ENCODE measurements around the gene CNDP1.

Gene CNDP1

DNA sequence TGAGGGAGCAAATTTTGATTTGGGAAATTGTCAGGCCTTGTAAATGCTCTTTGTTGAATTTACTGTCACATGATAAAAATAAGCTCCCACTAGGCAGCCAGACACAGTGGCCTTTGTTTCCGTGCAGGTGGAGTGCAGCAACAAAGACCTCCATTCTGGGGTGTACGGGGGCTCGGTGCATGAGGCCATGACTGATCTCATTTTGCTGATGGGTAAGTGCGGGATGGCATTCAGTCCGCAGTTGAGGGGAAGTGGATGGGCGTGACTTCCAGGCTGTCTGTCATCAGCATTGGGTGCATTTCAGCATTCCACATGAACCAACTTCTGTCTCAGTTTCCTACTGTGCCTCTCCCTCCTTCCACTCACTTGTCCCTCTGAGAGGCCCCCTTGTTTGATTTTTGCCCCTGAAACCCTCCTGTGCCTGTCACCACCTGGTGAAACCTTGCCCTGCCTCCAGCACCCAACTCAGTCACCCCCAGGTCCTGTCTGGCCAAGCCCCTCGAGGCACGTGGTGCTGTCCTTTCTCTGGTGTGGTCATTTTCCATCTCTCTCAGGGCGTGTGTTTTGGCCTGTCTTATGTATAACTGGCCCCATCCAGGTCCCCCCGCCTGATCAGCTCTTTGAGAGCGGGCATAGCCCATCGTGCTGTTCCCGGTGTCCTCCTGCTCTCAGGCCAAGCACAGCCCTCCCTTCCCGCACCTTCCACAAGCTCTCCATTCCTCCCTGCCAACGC, 21.8 kb upstream of the CNDP1 start:
- no peaks in the 10 kb centered on the region for H4K20me1 ChIP-seq (ENCODE audit: insufficient read depth, low read length)
- no peaks in the 10 kb centered on the region for H3K4me1 ChIP-seq (ENCODE audit: low read length)
- peaks cover 78% of the 10 kb centered on the region for H3K79me2 ChIP-seq (ENCODE audit: low read length)
- no peak overlapping the region for H3K4me2 ChIP-seq (ENCODE audit: low read depth, low read length)
- no peaks in the 10 kb centered on the region for H3F3A ChIP-seq (ENCODE audit: insufficient read depth, low read length)
- H3K27me3 ChIP-seq (replicated peaks; ENCODE audit: insufficient read depth, low read length) = no peaks in the 10 kb centered on the region
- H3K4me3 ChIP-seq (ENCODE audit: low read length) = no peak overlapping the region
- no peak overlapping the region for H3K9ac ChIP-seq (ENCODE audit: low read length)
- no peak for DNase-seq
- H3K9me2 ChIP-seq (replicated peaks; ENCODE audit: insufficient read depth, low read length) = no peaks in the 10 kb centered on the region
- TF ChIP-seq EZH2phosphoT487 (IDR thresholded peaks at IDR 0.05; ENCODE audit: low read length) (no peak), EZH2 (optimal IDR thresholded peaks at IDR 0.05; ENCODE audit: low read depth, low read length) (no peak)
- TF ChIP-seq, protein P1, sequence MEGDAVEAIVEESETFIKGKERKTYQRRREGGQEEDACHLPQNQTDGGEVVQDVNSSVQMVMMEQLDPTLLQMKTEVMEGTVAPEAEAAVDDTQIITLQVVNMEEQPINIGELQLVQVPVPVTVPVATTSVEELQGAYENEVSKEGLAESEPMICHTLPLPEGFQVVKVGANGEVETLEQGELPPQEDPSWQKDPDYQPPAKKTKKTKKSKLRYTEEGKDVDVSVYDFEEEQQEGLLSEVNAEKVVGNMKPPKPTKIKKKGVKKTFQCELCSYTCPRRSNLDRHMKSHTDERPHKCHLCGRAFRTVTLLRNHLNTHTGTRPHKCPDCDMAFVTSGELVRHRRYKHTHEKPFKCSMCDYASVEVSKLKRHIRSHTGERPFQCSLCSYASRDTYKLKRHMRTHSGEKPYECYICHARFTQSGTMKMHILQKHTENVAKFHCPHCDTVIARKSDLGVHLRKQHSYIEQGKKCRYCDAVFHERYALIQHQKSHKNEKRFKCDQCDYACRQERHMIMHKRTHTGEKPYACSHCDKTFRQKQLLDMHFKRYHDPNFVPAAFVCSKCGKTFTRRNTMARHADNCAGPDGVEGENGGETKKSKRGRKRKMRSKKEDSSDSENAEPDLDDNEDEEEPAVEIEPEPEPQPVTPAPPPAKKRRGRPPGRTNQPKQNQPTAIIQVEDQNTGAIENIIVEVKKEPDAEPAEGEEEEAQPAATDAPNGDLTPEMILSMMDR (IDR thresholded peaks at IDR 0.05; ENCODE audit: low read length) = no peak
- H2AFZ ChIP-seq (ENCODE audit: low read length) = no peak overlapping the region
- H3K27ac ChIP-seq (ENCODE audit: low read length) = no peak overlapping the region
- H3K9me3 ChIP-seq (replicated peaks; ENCODE audit: insufficient read depth, low read length) = no peaks in the 10 kb centered on the region
- peaks cover 16% of the 10 kb centered on the region for H3K36me3 ChIP-seq (replicated peaks; ENCODE audit: insufficient read depth, low read length)

DNA sequence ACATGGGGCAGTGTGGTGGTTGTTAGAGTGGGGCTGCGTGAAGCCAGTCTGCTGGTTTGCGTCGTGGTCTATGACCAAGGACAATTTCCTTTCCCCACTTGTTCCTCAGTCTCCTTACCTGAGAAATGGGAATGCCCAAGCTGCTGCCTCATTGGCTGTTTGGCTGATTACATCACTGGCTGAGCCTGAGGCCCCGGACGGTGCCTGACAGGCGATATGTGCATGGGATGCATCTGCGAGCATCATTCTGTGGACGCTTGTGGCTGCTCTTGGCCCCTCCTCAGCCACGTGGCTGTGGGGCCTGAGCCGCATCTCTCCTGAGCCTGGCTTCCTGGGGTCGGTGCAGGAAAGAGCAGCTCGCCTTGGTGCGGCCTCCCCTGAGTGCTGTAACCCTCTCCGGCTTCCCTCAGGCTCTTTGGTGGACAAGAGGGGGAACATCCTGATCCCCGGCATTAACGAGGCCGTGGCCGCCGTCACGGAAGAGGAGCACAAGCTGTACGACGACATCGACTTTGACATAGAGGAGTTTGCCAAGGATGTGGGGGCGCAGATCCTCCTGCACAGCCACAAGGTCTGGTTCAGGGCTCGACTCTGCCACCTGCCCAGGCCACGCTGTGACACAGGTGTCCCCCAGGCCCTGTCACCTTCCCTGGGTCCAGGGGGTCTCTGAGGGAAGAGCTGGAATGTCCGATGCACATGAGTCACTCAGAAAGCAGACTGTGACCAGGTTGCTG, 21.0 kb upstream of the CNDP1 start:
- no peak for DNase-seq
- Histone ChIP-seq H3K4me3 (ENCODE audit: low read length) (no peak overlapping the region), H3K36me3 (replicated peaks; ENCODE audit: insufficient read depth, low read length) (peaks cover 16% of the 10 kb centered on the region), H3K4me1 (ENCODE audit: low read length) (no peaks in the 10 kb centered on the region), H3K9ac (ENCODE audit: low read length) (no peak overlapping the region), H3F3A (ENCODE audit: insufficient read depth, low read length) (no peaks in the 10 kb centered on the region), H3K79me2 (ENCODE audit: low read length) (peaks cover 70% of the 10 kb centered on the region), H3K27ac (ENCODE audit: low read length) (no peak overlapping the region), H3K9me3 (replicated peaks; ENCODE audit: insufficient read depth, low read length) (no peaks in the 10 kb centered on the region), H2AFZ (ENCODE audit: low read length) (no peak overlapping the region), H3K9me2 (replicated peaks; ENCODE audit: insufficient read depth, low read length) (no peaks in the 10 kb centered on the region), H3K4me2 (ENCODE audit: low read depth, low read length) (no peak overlapping the region), H4K20me1 (ENCODE audit: insufficient read depth, low read length) (no peaks in the 10 kb centered on the region), H3K27me3 (replicated peaks; ENCODE audit: insufficient read depth, low read length) (no peaks in the 10 kb centered on the region)
- TF ChIP-seq EZH2 (optimal IDR thresholded peaks at IDR 0.05; ENCODE audit: low read depth, low read length) (no peak), EZH2phosphoT487 (IDR thresholded peaks at IDR 0.05; ENCODE audit: low read length) (no peak)
- TF ChIP-seq, protein P1 (IDR thresholded peaks at IDR 0.05; ENCODE audit: low read length) = no peak

DNA sequence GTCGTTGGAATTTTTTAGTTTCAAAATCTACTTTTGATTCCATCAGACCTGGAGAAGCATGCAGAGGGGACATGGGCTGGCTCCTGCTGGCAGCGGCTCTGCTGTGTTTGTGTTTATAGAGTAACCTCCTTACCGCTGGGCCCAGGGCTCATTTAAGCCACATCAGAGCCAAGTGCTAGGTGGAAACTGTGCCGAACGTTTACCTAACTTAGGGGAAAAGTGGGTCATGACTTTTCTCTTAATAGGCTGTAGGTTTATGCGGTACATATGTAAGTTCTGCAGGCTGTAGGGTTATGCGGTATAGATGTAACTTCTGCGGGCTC, 20.5 kb upstream of the CNDP1 start:
- Histone ChIP-seq H4K20me1 (ENCODE audit: insufficient read depth, low read length) (no peaks in the 10 kb centered on the region), H3K4me1 (ENCODE audit: low read length) (no peaks in the 10 kb centered on the region)
- TF ChIP-seq EZH2 (optimal IDR thresholded peaks at IDR 0.05; ENCODE audit: low read depth, low read length) = no peak
- TF ChIP-seq EZH2phosphoT487 (IDR thresholded peaks at IDR 0.05; ENCODE audit: low read length) = no peak
- TF ChIP-seq, protein P1 (IDR thresholded peaks at IDR 0.05; ENCODE audit: low read length) = no peak

More for the DNA sequence above, 20.5 kb upstream of the CNDP1 start:
- peaks cover 14% of the 10 kb centered on the region for H3K36me3 ChIP-seq (replicated peaks; ENCODE audit: insufficient read depth, low read length)
- H2AFZ ChIP-seq (ENCODE audit: low read length) = no peak overlapping the region
- H3K27me3 ChIP-seq (replicated peaks; ENCODE audit: insufficient read depth, low read length) = no peaks in the 10 kb centered on the region
- no peaks in the 10 kb centered on the region for H3F3A ChIP-seq (ENCODE audit: insufficient read depth, low read length)
- no peak for DNase-seq
- H3K9me2 ChIP-seq (replicated peaks; ENCODE audit: insufficient read depth, low read length) = no peaks in the 10 kb centered on the region
- peaks cover 64% of the 10 kb centered on the region for H3K79me2 ChIP-seq (ENCODE audit: low read length)
- H3K9ac ChIP-seq (ENCODE audit: low read length) = no peak overlapping the region
- no peaks in the 10 kb centered on the region for H3K9me3 ChIP-seq (replicated peaks; ENCODE audit: insufficient read depth, low read length)
- no peak overlapping the region for H3K4me3 ChIP-seq (ENCODE audit: low read length)
- H3K27ac ChIP-seq (ENCODE audit: low read length) = no peak overlapping the region
- H3K4me2 ChIP-seq (ENCODE audit: low read depth, low read length) = no peak overlapping the region
